HepG2 (cell line): Measurements from ENCODE around the gene IL1RAPL2. TPM values are rescaled to one million over a fixed set of nuclear protein-coding genes. Genes with fewer than 3 reads are reported as not detected.

Experiments used
- ZFP36L1 ChIP-seq: sonication (generic); formaldehyde crosslinking; IDR thresholded peaks from 2 replicates; pipeline ENCODE4 v1.8.0; 2022; ENCODE audit warnings: mild to moderate bottlenecking, missing genetic modification reagents, moderate library complexity
- ZNF616 ChIP-seq: sonication (generic); formaldehyde crosslinking; IDR thresholded peaks from 2 replicates; pipeline ENCODE4 v1.5.0; 2020; ENCODE audit warnings: low read depth, mild to moderate bottlenecking, missing genetic modification reagents
- polyA plus RNA-seq, 8 experiments: library from polyadenylated mRNA; depleted of rRNA in 3 of 8; stranded (reverse) in 7 of 8; unstranded in 1 of 8; fragments of >200 nt; fragmentation: Illumina TruSeq in 4 of 8; extraction: Trizol in 4 of 8; gene quantifications; 2 replicates each; pipeline versions ENCODE4 v1.2.1 to v1.2.3, GENCODE V29; 2011 to 2016; ENCODE audit warnings: low read depth in 4 of 8, missing spikeins in 1 of 8, mixed read lengths in 1 of 8; ENCODE audit not compliant: insufficient read depth in 1 of 8
- total RNA-seq, 5 experiments: library from RNA; depleted of rRNA; stranded (reverse); fragments of >200 nt; fragmentation: Illumina TruSeq; extraction: Trizol; gene quantifications; 2 replicates each; pipeline ENCODE4 v1.2.3, GENCODE V29; 2016; ENCODE audit warnings: low read depth in 1 of 5
- TF ChIP-seq, protein P1 (sequence below): sonication (generic); formaldehyde crosslinking; IDR thresholded peaks from 2 replicates; pipeline ENCODE4 v1.8.1; 2023; ENCODE audit warnings: mild to moderate bottlenecking, inconsistent platforms, moderate library complexity, missing genetic modification reagents, borderline replicate concordance
- TF ChIP-seq, protein P2 (sequence below): sonication (generic); formaldehyde crosslinking; IDR thresholded peaks from one replicate; pipeline ENCODE4 v1.5.1; 2020; ENCODE audit warnings: mild to moderate bottlenecking, missing genetic modification reagents; ENCODE audit errors: not compliant biosample characterization

IL1RAPL2 gene
- total and polyA plus RNA-seq, 2 of the 13 experiments (the other 11 are each of a cell fraction or from before 2014, with no cell fraction given), result not detected

DNA sequence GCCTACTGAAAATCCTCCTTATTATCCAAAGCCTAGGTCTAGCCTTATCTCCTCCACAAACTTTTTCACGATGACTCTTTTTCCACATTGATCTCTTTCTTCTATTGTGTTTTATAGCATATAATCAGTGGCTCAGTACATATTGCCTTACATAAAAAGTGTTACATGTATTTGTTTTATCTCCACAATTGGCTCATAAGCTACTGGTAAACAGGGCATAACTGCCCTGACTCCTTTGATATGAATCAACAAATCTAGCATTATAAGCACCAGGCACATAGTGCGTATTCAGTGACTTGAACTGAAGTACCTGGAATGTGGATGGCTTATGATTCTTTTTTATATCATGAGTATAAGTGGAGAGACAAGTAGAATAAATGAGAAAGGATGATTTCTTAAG, 447.7 kb downstream of the IL1RAPL2 start (continued):
- TF ChIP-seq, protein P1, sequence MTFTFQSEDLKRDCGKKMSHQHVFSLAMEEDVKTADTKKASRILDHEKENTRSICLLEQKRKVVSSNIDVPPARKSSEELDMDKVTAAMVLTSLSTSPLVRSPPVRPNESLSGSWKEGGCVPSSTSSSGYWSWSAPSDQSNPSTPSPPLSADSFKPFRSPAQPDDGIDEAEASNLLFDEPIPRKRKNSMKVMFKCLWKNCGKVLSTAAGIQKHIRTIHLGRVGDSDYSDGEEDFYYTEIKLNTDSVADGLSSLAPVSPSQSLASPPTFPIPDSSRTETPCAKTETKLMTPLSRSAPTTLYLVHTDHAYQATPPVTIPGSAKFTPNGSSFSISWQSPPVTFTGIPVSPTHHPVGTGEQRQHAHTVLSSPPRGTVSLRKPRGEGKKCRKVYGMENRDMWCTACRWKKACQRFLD (CRISPR knock-in tag), result no peak
- TF ChIP-seq ZNF616 (CRISPR knock-in tag) (no peak), ZFP36L1 (CRISPR knock-in tag) (no peak)
- TF ChIP-seq, protein P2, sequence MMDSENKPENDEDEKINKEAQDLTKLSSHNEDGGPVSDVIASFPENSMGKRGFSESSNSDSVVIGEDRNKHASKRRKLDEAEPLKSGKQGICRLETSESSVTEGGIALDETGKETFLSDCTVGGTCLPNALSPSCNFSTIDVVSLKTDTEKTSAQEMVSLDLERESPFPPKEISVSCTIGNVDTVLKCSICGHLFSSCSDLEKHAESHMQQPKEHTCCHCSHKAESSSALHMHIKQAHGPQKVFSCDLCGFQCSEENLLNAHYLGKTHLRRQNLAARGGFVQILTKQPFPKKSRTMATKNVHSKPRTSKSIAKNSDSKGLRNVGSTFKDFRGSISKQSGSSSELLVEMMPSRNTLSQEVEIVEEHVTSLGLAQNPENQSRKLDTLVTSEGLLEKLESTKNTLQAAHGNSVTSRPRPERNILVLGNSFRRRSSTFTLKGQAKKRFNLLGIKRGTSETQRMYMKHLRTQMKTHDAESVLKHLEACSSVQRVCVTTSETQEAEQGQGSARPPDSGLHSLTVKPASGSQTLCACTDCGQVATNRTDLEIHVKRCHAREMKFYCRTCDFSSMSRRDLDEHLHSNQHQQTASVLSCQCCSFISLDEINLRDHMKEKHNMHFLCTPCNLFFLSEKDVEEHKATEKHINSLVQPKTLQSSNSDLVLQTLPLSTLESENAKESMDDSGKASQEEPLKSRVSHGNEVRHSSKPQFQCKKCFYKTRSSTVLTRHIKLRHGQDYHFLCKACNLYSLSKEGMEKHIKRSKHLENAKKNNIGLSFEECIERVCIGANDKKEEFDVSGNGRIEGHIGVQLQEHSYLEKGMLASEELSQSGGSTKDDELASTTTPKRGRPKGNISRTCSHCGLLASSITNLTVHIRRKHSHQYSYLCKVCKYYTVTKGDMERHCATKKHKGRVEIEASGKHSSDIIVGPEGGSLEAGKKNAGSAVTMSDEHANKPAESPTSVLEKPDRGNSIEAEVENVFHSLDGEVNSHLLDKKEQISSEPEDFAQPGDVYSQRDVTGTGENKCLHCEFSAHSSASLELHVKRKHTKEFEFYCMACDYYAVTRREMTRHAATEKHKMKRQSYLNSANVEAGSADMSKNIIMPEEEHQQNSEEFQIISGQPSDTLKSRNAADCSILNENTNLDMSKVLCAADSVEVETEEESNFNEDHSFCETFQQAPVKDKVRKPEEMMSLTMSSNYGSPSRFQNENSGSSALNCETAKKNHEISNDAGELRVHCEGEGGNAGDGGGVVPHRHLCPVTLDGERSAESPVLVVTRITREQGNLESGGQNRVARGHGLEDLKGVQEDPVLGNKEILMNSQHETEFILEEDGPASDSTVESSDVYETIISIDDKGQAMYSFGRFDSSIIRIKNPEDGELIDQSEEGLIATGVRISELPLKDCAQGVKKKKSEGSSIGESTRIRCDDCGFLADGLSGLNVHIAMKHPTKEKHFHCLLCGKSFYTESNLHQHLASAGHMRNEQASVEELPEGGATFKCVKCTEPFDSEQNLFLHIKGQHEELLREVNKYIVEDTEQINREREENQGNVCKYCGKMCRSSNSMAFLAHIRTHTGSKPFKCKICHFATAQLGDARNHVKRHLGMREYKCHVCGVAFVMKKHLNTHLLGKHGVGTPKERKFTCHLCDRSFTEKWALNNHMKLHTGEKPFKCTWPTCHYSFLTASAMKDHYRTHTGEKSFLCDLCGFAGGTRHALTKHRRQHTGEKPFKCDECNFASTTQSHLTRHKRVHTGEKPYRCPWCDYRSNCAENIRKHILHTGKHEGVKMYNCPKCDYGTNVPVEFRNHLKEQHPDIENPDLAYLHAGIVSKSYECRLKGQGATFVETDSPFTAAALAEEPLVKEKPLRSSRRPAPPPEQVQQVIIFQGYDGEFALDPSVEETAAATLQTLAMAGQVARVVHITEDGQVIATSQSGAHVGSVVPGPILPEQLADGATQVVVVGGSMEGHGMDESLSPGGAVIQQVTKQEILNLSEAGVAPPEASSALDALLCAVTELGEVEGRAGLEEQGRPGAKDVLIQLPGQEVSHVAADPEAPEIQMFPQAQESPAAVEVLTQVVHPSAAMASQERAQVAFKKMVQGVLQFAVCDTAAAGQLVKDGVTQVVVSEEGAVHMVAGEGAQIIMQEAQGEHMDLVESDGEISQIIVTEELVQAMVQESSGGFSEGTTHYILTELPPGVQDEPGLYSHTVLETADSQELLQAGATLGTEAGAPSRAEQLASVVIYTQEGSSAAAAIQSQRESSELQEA (CRISPR knock-in tag), result no peak
